Esophagus muscularis mucosa (tissue), 4 donors: ENCODE results near the gene VPREB3. TPM values are rescaled to one million over a fixed set of nuclear protein-coding genes. Genes with fewer than 3 reads are reported as not detected.
A peak's percentile ranks its signal among the peaks of the same experiment; 100 is the strongest.

Experiments
- DNase-seq: peaks from one replicate; pipeline ENCODE4 v3.0.0-alpha.2; 2017; ENCODE audit errors: extremely low spot score
- H3K27ac ChIP-seq, 4 donors: fragments of 200-600 bp; sonication (generic); replicated peaks in 1 of 4; 1 replicate in 3 of 4; 2 replicates in 1 of 4; pipeline ENCODE4 v1.5.1; 2016 to 2019; ENCODE audit warnings: mild to moderate bottlenecking in 1 of 4
- H3K27me3 ChIP-seq, 4 donors: fragments of 200-600 bp; sonication (generic); one replicate each; pipeline versions ENCODE4 v1.5.1 to v1.6.0; 2016 to 2019
- H3K36me3 ChIP-seq, 4 donors: fragments of 200-600 bp; sonication (generic); one replicate each; pipeline ENCODE4 v1.5.1; 2016 to 2019
- H3K4me1 ChIP-seq, 4 donors: fragments of 200-600 bp; sonication (generic); one replicate each; pipeline ENCODE4 v1.5.1; 2016 to 2019
- H3K4me3 ChIP-seq, 4 donors: fragments of 200-600 bp; sonication (generic); 1 replicate in 2 of 4; 2 replicates in 2 of 4; pipeline ENCODE4 v1.5.1; 2016 to 2019; ENCODE audit warnings: mild to moderate bottlenecking in 4 of 4, moderate library complexity in 1 of 4
- H3K9me3 ChIP-seq, 4 donors: fragments of 200-600 bp; sonication (generic); 1 replicate in 3 of 4; 2 replicates in 1 of 4; pipeline ENCODE4 v1.5.1; 2016 to 2019
- CTCF ChIP-seq, 3 experiments: fragments of 200-600 bp in 2 of 3; fragments of 450-650 bp in 1 of 3; sonication (generic) in 2 of 3; IDR thresholded peaks; one replicate each; pipeline ENCODE4 v1.5.1; 2017 to 2019; ENCODE audit warnings: antibody characterized with exemption in 3 of 3, mild to moderate bottlenecking in 2 of 3, moderate library complexity in 1 of 3
- EP300 ChIP-seq: sonication (generic); formaldehyde crosslinking; IDR thresholded peaks from one replicate; pipeline ENCODE4 v1.6.1; 2017; ENCODE audit warnings: antibody characterized with exemption
- POLR2A ChIP-seq: fragments of 450-650 bp; IDR thresholded peaks from one replicate; pipeline ENCODE4 v1.6.1; 2017; ENCODE audit warnings: antibody characterized with exemption, moderate library complexity, mild to moderate bottlenecking, low read depth
- POLR2AphosphoS5 ChIP-seq, 2 donors: sonication (generic); formaldehyde crosslinking; IDR thresholded peaks; one replicate each; pipeline ENCODE4 v1.6.1; 2017; ENCODE audit warnings: antibody characterized with exemption in 2 of 2
- WGBS: methylation state at CpG from one replicate; pipeline ENCODE4 v1.1.5; 2018; 5-methylcytosine and 5-hydroxymethylcytosine counted together
- intact Hi-C: fragments of 100-400 bp; cut with DNase I; formaldehyde crosslinking; loops from one replicate; pipeline ENCODE4 v1.15.1; 2023
- total RNA-seq, 4 donors: library from RNA; depleted of rRNA; stranded (reverse); fragments of >200 nt; gene quantifications; one replicate each; pipeline versions ENCODE4 v1.1.0 to v1.2.1, GENCODE V29; 2016

VPREB3 gene
- total RNA-seq, 4 donors from 2014 or later: not detected

- TF ChIP-seq EP300: no peak
- TF ChIP-seq POLR2AphosphoS5 (IDR thresholded peaks at IDR 0.05): peak; percentile 82 to 84
- peak; percentile 71 for TF ChIP-seq POLR2A
- peak in 1 of 3 experiments; percentile 26 for TF ChIP-seq CTCF (IDR thresholded peaks at IDR 0.05)
- Histone ChIP-seq H3K9me3 (no peaks in the 10 kb centered on the region), H3K4me3 (peak within 1 kb of the TSS; percentile 78 to 96 (median 91)), H3K36me3 (peaks cover 0 to 14% (median 4%) of the 10 kb centered on the region in 4 donors), H3K4me1 (peaks cover 31 to 64% (median 58%) of the 10 kb centered on the region in 4 donors), H3K27me3 (no peaks in the 10 kb centered on the region), H3K27ac (peak within 1 kb of the TSS; percentile 95 to 100 (median 99))
- intact Hi-C loops: loop anchor here (2.0 kb wide), 1 partner anchor 18 kb away; no protein-coding TSS in a partner anchor
- WGBS: under 1% methylated on average over 49 of the region's 97 CpGs
- DNase-seq: peak; percentile 96
Observed at GRCh38 chr22:23786752-23787599, 32.8 kb upstream of the VPREB3 start, which contains the start of gene SMARCB1. Gene SMARCB1, plus strand, starts transcription at chr22:23786966. Its CDS starts 204 bp downstream, at chr22:23787170.

GRCh38 chr22:23786261-23786710 is 32.1 kb upstream of the VPREB3 start:
- Histone ChIP-seq H3K9me3 (no peaks in the 10 kb centered on the region), H3K27me3 (no peaks in the 10 kb centered on the region), H3K27ac (peak overlapping the region; percentile 95 to 100 (median 99)), H3K4me1 (peaks cover 28 to 63% (median 59%) of the 10 kb centered on the region in 4 donors), H3K36me3 (peaks cover 0 to 14% (median 1%) of the 10 kb centered on the region in 4 donors), H3K4me3 (peak overlapping the region; percentile 78 to 96 (median 91))
- intact Hi-C loops: loop anchor here (2.0 kb wide), 1 partner anchor 17 kb away; no protein-coding TSS in a partner anchor
- TF ChIP-seq CTCF (IDR thresholded peaks at IDR 0.05) (no peak), POLR2AphosphoS5 (IDR thresholded peaks at IDR 0.05) (no peak), EP300 (no peak), POLR2A (no peak)
- DNase-seq: no peak
- WGBS: 30% methylated on average over 9 of the region's 9 CpGs

- intact Hi-C loops: no loop called here
- peaks cover 21 to 50% (median 45%) of the 10 kb centered on the region in 4 donors for H3K4me1 ChIP-seq
- TF ChIP-seq CTCF (IDR thresholded peaks at IDR 0.05) (no peak), EP300 (no peak), POLR2AphosphoS5 (IDR thresholded peaks at IDR 0.05) (no peak), POLR2A (no peak)
- peak overlapping the region in 2 of 4 donors; percentile 17 to 46 for H3K27ac ChIP-seq
- H3K9me3 ChIP-seq: no peaks in the 10 kb centered on the region
- no peak overlapping the region for H3K4me3 ChIP-seq
- 75% methylated on average over 8 of the region's 8 CpGs for WGBS
- peaks cover 0 to 19% (median 1%) of the 10 kb centered on the region in 4 donors for H3K36me3 ChIP-seq
- H3K27me3 ChIP-seq: no peaks in the 10 kb centered on the region
- DNase-seq: no peak
Observed at GRCh38 chr22:23784215-23784732, 30.0 kb upstream of the VPREB3 start.

DNA sequence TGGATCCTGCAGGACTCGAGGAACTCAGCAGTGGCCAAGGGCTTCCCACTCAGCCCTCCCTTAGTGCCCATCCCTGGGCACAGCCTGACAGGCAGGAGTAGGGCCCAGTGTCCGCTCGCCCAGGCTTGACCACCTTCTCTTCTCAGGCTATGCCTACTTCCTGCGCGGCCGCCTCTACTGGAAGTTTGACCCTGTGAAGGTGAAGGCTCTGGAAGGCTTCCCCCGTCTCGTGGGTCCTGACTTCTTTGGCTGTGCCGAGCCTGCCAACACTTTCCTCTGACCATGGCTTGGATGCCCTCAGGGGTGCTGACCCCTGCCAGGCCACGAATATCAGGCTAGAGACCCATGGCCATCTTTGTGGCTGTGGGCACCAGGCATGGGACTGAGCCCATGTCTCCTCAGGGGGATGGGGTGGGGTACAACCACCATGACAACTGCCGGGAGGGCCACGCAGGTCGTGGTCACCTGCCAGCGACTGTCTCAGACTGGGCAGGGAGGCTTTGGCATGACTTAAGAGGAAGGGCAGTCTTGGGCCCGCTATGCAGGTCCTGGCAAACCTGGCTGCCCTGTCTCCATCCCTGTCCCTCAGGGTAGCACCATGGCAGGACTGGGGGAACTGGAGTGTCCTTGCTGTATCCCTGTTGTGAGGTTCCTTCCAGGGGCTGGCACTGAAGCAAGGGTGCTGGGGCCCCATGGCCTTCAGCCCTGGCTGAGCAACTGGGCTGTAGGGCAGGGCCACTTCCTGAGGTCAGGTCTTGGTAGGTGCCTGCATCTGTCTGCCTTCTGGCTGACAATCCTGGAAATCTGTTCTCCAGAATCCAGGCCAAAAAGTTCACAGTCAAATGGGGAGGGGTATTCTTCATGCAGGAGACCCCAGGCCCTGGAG is 29.3 kb upstream of the VPREB3 start:
- peaks cover 14 to 43% (median 37%) of the 10 kb centered on the region in 4 donors for H3K4me1 ChIP-seq
- peak overlapping the region in 1 of 4 donors; percentile 39 for H3K27ac ChIP-seq
- no peak for TF ChIP-seq POLR2AphosphoS5 (IDR thresholded peaks at IDR 0.05)
- no peak for TF ChIP-seq POLR2A
- H3K36me3 ChIP-seq: peaks cover 0 to 19% (median 1%) of the 10 kb centered on the region in 4 donors
- intact Hi-C loops: no loop called here
- no peaks in the 10 kb centered on the region for H3K9me3 ChIP-seq
- no peak overlapping the region for H3K4me3 ChIP-seq
- 90% methylated on average over 7 of the region's 15 CpGs for WGBS
- no peak for DNase-seq
- H3K27me3 ChIP-seq: no peaks in the 10 kb centered on the region
